ENCODE measurements around the gene CD109.
"Not testable (repeated sequence)": the region's sequence is repeated elsewhere in the genome, so short reads cannot be mapped to it uniquely, and the experiment has no call there.

The CD109 gene

DNA sequence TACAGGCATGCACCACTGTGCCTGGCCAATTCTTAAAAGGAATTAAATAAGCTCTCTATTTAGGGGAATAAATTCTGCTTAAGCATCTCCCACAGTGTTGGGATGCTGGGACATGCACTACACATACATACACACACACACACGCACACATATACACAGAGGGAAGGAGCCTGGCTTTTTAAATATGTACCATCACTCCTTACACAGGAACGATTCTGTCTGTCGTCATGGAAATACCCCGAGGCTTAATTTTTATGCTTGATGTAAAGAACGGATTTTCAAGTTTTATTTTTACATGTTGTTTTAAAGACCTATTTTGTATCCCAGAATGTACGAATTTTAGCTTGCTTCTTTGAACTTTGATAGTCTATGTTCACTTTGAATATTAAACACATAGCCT lies 95.3 kb downstream of the CD109 start:
- DNase-seq (ENCODE audit: low read depth), result no peak

DNA sequence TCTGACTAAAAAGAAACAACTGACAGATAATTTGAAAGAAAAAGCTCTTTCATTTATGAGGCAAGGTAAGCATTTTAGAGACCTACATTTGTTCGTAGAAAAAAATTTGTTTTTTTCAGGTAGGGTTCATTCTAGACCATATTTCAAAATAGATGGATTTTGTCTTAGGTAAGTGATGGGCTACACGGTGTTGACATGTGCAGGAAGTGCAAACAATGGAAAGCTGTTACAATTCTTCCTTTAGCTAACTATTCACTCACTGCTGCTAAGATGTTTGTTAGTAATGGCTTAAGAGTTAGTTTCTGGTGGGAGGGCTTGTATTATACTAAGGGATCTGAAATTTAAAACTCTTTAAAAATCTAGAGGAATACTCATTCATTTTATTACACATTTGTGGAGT lies 96.7 kb downstream of the CD109 start:
- no peak for DNase-seq (ENCODE audit: low read depth)

DNA sequence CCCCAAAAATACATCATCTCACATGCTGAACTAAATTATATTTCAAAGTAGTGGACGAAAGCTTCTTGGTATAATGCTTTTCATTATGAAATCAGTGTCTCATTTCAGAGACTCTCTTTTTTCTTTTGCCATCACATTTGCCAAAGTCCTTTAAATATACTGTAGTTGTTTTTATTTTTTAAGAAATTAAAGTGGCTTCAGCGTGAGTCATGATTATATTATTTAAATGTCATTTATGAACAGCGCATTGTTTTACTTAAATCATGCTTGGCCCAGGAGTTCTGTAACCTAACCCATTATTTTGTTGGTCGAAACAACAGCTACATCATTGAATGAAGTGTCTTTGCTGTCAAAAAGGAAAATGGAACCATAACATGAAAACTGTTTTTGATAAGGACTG lies 100.9 kb downstream of the CD109 start:
- no peak for DNase-seq (ENCODE audit: low read depth)

DNA sequence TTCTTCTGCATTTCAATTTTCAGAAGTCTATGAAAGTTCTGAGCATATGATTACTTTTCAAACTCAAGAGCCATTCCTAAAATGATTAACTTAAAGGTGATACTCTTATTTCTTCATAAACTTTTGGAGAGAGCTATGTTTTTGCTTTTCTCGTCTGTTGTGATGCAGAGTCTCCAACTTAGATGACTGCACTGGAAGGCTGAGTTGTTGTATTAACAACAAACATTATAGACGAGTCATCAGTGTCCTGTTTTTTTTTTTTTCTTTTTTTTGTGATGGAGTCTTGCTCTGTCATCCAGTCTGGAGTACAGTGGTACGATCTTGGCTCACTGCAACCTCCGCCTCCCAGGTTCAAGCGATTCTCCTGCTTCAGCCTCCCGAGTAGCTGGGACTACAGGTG lies 101.9 kb downstream of the CD109 start:
- no peak for DNase-seq (ENCODE audit: low read depth)

DNA sequence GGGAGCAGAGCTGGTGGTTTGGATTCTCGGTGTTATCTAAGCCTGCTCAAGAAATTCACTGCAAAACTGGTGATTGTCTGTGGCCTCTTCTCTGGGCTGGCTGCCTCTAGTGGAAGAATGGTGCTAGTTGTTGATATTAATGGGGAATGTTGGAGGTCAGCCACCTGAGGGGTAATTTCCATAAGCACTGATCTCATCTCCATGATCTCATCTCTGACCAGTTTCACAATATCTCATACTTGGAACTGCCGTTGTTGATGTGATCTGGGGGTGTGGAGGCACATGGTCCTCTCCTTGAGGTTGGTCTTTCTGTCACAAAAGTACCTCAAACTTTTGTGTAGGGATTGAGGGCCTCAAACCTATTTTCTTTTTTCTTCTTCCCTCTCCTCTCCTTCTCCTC lies 102.6 kb downstream of the CD109 start:
- no peak for DNase-seq (ENCODE audit: low read depth)

DNA sequence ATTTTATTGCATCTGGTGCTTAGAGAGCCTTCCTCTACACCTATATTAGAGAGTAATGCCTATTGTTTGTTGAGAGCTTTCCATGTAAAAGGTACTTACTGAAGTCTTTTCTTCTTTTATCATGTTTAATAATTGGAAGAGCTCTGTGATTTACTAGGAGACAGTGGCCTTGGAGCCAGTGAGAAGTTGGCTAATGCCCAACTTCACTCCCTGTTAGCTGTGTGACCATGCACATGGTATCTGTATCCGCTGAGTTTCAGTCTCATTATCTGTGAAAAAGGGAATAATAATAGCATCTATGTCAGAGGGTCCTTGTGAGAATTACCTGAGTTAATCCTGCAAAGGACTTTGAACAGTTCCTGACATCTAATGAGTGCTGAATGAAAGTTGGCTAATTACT lies 105.0 kb downstream of the CD109 start:
- DNase-seq (ENCODE audit: low read depth), result no peak

DNA sequence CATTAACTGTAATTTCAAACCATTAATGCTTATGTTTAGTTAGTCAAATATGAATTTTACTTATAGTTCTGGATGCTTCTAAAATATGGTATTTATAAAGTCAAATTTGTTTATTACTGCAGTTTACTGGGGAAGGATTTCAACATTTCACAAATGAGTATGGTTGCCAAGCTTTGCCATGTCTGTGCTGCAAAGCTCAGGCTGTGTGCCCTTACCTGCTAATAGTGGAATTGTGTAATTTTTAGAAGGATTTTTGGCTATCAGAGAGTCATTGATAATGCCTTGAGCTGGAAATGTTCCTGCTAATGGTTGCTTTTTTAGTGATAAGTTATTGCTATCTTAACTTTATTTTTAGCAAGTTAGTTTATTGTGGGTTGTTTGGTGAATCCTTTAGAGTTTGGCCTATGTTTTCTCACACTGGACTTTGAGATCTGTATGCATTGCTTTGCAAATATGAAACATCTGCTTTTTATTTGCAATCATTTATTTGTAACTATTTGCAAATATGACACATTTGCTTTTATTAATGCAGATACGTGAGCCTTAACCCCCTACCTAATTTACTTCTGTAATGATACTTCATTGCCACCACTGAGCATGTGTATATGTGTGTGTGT lies 105.8 kb downstream of the CD109 start:
- no peak for DNase-seq (ENCODE audit: low read depth)

DNA sequence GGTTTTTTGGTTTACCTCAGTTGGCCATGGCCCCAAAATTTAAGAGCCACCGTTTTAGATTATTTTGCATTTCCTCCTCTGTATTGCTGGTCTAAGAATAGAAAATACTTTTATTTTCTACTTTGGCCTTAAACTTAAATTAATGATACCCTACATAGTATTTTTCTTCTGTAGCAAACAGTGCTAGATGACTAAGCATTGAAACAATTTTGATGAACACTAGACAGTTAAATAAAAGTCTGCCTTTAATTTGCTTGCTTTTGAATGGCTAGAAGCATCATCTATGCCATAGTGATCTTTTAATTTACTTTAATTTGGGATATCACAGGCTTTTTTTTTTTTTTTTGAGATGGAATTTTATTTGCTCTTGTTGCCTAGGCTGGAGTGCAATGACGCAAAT lies 106.4 kb downstream of the CD109 start:
- DNase-seq (ENCODE audit: low read depth), result no peak

DNA sequence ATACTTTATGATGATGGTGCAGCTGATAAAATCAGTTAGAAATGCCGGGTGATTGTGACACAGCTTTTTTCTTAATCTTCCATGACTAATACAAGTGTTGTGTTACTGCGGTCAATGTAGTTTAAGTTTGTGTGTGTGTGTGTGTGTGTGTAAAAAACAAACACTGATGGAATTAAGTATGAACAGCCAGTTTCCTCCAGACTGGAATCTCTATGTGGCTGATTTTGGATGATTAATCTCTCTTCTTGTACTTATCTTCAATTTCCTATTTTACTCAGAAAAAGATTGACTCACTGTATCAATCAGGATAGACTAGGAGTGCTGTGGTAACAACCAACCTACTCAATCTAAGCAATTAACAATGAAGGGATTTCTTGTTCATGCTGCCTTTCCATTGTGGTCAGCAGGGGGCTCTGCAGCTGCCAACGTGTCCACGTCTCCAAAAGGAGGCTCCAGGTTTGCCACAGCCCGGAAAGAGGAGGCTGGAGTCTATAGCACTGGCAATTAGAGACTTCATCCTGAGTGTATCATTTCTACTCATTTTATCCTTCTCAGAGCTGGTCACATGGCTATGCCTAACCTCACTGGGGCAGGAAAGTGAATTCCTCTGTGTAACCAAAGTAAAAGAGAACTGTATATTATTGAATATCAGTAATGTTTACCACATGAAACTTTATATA lies 107.7 kb downstream of the CD109 start:
- peak; percentile 52 for DNase-seq (ENCODE audit: low read depth)

DNA sequence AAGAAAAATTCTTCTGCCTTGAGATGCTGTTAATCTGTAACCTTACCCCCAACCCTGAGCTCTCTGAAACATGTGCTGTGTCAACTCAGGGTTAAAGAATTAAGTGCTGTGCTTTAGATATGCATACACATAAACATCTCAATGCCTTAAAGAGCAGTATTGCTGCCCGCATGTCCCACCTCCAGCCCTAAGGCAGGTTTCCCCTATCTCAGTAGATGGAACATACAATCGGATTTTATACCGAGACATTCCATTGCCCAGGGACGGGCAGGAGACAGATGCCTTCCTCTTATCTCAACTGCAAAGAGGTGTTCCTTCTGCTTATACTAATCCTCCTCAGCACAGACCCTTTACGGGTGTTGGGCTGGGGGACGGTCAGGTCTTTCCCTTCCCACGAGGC lies 109.2 kb downstream of the CD109 start:
- DNase-seq (ENCODE audit: low read depth), result not testable (repeated sequence)

DNA sequence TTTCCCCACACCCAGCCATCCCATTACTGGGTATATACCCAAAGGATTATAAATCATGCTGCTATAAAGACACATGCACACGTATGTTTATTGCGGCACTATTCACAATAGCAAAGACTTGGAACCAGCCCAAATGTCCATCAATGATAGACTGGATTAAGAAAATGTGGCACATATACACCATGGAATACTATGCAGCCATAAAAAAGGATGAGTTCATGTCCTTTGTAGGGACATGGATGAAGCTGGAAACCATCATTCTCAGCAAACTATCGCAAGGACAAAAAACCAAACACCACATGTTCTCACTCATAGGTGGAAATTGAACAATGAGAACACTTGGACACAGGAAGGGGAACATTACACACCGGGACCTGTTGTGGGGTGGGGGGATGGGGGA lies 110.0 kb downstream of the CD109 start:
- not testable (repeated sequence) for DNase-seq (ENCODE audit: low read depth)

DNA sequence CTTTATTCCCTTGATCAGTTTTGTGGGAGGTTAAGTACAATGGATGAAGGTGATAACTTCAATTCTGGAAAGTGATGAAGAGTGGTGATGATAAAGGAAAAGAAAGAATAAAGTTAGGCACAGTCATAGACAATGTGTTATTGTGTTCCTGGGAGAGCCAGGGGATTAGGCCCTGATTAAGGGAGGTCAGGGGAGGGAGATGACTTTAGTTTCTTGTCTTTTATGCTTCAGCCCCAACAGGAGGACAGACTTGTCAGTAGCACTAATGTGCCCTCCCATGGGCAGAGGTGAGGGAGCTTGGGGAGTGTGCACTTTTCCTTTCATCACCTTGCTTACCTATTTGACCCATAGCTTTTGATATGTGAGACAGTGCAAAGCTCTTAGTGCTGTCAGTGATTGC lies 115.7 kb downstream of the CD109 start:
- no peak for DNase-seq (ENCODE audit: low read depth)

DNA sequence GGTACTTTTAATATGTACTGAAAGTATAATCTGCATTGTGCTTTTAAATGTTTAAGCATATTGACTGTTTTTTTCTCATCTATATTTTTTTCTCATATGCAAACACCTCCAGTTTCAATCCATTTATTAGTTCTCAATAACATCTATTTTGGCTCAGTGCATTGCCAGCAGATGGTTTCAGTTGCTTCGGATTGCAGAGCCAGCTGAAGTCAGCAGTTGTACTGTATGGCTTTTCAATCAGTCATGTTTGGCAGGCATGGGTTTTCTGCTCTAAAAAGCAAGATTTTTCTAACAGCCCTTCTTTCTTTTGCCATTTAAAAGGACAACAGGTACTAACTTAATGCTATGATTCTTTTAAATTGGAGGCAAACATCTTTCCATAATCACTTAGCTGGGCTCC lies 121.2 kb downstream of the CD109 start:
- no peak for DNase-seq (ENCODE audit: low read depth)

DNA sequence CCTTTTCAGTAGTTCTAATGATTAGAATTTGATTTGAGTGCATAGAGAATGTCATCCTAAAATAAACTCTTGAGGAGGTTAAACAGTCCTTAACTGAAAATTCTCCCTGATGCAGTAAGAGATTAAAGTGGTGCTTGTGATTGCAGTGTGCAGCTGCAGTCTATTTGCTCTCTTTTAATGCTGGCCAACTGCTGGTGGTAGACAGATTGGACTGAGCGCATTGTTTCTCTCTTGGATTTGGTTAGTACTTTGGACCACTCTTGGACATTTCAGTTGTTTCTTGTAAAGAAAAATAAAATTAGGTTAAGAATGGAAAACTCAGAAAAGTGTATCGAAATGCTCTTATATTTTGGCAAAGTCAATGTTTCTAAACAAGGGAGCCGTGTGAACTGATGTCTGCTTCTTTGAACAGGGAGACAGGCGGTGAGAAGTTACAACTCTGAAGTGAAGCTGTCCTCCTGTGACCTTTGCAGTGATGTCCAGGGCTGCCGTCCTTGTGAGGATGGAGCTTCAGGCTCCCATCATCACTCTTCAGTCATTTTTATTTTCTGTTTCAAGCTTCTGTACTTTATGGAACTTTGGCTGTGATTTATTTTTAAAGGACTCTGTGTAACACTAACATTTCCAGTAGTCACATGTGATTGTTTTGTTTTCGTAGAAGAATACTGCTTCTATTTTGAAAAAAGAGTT lies 127.2 kb downstream of the CD109 start:
- no peak for DNase-seq (ENCODE audit: low read depth)

DNA sequence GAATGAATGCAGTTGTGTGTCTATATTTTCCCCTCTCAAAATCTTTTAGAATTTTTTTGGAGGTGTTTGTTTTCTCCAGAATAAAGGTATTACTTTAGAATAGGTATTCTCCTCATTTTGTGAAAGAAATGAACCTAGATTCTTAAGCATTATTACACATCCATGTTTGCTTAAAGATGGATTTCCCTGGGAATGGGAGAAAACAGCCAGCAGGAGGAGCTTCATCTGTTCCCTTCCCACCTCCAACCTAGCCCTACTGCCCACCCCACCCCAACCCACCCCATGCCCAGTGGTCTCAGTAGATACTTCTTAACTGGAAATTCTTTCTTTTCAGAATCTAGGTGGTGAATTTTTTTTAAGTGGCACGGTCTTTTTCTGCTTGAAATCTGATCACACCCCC lies 127.8 kb downstream of the CD109 start:
- DNase-seq (ENCODE audit: low read depth), result no peak

DNA sequence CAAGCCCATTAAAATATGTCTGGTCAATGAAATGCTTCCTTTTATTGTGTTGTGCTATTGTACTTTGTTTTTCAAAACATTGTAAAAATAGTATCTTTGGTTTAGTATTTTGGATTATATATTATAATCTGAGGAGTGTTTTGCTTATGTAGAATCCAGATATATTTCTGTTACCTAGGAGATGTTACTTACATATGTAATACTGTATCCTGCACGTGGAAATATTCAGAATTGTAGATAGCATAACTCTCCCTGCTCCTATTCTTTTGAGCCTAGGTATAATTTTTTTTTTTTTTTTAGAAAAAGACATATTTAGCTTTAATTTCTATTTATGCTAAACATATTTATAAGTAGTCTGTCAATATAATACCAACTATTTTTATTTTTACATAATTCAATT lies 130.6 kb downstream of the CD109 start:
- DNase-seq (ENCODE audit: low read depth), result no peak

DNA sequence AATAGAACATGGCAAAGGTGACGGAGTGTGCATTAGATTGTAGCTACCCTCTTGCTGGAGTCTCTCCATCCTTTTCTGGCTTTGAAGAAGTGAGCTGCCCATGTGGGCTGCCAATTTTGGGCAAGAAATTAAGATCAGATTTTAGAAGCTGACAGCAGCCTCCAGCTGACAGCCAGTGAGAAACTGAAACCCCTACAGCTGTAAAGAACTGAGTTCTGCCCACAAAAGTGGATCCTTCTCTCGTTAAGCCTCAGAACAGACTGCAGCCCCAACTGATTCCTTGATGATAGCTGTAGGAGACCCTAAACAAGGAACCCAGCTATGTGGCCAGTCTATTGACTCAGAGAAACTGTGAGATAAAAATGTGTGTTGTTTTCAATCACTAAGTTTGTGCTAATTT lies 134.1 kb downstream of the CD109 start:
- no peak for DNase-seq (ENCODE audit: low read depth)

DNA sequence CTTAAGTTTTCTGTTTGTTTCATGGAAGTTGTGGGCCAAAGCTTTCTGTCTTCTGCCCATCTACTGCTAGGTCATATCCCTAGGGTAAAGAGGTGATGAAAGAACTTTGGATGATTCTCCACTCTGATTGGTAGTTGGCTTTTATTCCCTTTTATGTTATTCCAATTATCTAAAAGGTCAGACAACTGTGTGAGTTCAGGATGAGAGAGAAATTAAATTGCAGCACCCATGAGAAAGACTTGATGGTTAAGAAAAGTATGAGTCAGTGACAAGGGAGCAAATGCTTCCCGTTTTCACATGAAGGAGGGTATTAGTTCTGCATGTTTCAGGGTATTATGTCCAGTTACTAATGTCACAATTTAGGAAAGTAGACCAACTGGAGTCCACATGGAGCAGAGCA lies 136.3 kb downstream of the CD109 start:
- DNase-seq (ENCODE audit: low read depth), result no peak

DNA sequence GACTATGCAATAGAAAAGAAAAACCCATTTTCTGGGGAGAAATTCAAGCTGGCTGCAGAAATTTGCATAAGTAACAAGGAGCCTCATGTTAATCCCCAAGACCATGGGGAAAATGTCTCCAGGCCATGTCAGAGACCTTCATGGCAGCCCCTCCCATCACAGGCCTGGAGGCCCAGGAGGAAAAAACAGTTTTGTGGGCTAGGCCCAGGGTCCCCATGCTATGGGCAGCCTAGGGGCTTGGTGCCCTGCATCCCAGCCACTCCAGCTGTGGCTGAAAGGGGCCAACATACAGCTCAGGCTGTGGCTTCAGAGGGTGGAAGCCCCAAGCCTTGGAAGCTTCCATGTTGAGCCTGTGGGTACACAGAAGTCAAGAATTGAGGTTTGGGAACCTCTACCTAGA lies 148.7 kb downstream of the CD109 start:
- DNase-seq (ENCODE audit: low read depth), result not testable (repeated sequence)

DNA sequence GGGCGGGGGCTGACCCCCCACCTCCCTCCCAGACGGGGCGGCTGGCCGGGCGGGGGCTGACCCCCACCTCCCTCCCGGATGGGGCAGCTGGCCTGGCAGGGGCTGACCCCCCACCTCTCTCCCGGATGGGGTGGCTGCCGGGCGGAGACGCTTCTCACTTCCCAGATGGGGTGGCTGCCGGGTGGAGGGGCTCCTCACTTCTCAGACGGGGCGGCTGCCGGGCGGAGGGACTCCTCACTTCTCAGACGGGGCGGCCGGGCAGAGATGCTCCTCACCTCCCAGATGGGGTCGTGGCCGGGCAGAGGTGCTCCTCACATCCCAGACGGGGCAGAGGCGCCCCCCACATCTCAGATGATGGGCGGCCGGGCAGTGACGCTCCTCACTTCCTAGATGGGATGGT lies 155.0 kb downstream of the CD109 start:
- not testable (repeated sequence) for DNase-seq (ENCODE audit: low read depth)

DNA sequence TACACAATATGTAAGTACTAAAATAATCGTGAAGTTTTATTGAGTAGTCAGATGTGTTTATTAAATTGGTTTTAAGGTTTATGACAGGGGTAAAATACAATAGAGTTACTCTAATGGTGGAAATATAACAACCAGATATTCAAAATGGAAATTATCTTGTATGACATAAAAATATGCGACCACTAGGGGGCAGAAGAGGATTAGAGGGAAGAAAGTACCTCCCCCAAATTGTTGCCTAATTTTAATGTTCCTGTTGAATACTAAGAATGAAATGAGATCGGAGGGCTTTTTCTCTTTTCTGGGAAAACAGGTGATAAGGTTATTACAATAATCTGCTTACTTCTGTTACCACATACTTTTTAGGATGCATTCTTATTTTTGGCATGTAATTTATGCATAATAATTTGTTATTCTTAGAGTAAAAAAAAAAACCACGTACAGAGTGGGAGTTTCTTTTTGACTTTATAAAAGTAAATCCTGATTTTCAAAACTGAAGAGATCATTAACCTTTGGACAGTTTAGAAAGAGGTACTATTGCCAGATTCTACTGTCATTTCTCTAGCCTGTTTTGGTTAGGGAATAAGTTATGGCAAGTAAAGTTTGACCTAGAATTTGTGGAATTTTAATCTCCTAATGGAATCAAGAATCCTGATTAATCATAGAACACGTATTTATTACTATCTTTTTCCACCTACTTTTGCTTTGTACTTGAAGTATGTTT lies 159.2 kb downstream of the CD109 start:
- peak; percentile 19 for DNase-seq (ENCODE audit: low read depth)

DNA sequence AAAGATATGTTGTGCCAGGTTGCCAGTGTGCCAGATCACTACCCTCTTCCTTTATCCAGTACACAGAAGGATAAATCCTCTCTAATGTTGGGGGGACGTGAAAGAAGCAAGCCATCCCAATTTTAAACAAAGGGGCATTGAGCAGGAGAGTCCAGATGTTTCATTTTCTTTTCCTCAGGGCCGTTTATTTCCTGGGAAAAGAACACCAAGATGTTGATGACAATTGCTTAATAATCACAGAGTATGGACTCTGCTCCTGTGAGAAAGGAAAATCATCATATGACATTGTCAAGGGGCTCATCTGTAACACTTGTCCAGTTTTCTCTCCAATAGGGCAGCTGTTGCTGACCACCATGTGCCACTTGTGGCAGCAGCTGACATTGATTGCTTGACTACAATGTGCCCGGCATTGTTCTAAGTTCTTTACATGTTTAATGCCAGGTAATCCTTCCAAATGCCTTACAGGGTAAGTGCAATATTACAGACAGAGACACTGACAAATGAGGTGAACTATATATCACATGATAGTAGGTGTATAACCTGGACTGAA lies 161.4 kb downstream of the CD109 start:
- no peak for DNase-seq (ENCODE audit: low read depth)

DNA sequence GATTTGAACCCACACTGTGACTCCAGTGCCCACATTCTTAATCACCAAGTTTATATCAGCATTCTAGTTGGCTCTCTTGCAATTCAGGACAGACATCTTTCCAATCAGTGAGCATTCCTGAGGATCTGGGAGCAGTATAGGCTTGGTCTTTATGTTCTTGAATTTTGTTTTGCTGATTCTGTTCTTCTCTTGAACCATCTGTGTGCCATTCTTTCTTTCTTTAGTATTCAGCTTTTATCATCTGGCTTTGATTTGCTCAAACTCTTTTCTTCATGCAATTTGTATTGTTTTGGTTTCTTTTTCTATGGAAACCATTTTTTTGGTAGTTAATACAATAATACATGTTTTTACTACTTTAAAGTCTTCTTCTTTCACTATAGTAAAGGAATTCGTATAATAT lies 162.4 kb downstream of the CD109 start:
- no peak for DNase-seq (ENCODE audit: low read depth)

Data from HS-27A (cell line).